A204.1 (cell line): ENCODE results near the gene NOXO1.
A peak's percentile ranks its signal among the peaks of the same experiment; 100 is the strongest.

Experiments
- FAIRE-seq: peaks from 2 replicates; lab custom pipeline; 2012; peaks lifted over from hg19 to GRCh38; lab: Jason Lieb, UNC

The NOXO1 gene

DNA sequence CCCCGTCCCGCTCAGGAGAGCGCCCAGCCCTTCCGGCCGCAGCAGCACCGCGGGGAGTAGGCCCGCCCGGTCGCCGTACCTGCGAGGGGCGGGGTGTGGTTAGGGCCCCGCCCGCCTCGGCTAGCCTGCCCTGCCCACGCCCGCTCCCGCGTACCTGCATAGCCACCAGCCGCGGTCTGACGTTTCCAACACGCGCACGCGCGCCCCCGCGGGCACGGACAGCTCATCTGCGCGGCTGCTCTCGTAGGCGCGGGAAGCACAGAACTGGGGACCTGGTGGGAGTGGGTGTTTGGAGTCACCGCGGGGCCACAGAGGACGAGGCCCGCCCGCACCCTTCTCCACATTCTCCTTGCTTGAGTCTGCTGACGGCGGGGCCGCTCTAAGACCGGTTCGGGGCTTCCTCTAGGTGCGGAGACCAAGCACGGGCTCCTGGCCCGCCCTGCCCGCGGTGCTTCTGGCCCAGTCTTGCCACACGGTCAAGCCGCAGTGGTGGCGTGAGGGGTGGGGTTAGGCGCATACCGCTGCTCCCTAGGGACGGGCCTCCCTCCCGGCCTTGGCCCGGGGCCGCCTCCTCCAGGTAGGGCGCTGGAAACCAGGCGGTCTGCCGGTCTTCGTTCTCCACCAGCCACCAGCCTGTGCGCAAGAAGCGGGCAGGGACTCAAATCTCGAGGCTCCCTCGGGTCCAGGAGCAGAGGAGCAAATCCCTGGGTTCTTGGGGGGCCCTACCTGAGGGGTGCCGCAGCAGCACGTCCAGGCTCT lies 1.8 kb downstream of the NOXO1 start:
- FAIRE-seq = no peak

- FAIRE-seq = no peak
These were observed 2.7 kb downstream of the NOXO1 start for GRCh38 chr16:1978476-1979120.

DNA sequence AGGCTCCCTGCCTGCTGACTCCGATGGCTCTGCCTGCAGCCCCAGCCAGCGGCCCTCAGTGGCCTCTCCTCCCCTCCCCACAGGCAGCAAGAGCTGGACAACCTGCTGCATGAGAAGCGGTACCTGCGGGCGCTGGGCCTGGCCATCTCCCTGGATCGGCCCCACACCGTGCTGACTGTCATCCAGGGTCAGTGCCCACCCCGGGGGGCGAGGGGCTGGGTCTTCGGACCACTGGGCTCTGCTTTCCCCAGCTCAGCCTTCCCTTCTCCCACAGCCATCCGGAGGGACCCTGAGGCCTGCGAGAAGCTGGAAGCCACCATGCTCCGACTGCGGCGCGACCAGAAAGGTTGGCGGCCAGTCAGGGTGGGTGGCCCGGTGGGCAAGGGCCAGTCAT lies 3.4 kb downstream of the NOXO1 start:
- FAIRE-seq = no peak

GRCh38 chr16:1976951-1977874 lies 4.1 kb downstream of the NOXO1 start:
- no peak for FAIRE-seq

DNA sequence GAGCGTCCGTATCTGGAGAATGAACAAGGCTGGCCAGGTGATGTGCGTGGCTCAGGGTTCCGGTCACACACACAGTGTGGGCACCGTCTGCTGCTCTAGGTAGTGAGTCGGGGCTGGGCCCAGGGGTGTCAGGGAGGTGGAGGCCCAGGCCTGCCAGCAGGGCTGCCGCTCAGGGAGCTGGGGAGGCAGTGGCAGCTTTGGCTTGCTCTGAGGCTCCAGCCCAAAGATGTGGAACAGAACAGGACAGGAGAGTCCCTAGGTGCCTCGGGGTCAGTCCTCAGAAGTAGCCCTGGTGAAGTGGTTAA lies 5.1 kb downstream of the NOXO1 start:
- no peak for FAIRE-seq

DNA sequence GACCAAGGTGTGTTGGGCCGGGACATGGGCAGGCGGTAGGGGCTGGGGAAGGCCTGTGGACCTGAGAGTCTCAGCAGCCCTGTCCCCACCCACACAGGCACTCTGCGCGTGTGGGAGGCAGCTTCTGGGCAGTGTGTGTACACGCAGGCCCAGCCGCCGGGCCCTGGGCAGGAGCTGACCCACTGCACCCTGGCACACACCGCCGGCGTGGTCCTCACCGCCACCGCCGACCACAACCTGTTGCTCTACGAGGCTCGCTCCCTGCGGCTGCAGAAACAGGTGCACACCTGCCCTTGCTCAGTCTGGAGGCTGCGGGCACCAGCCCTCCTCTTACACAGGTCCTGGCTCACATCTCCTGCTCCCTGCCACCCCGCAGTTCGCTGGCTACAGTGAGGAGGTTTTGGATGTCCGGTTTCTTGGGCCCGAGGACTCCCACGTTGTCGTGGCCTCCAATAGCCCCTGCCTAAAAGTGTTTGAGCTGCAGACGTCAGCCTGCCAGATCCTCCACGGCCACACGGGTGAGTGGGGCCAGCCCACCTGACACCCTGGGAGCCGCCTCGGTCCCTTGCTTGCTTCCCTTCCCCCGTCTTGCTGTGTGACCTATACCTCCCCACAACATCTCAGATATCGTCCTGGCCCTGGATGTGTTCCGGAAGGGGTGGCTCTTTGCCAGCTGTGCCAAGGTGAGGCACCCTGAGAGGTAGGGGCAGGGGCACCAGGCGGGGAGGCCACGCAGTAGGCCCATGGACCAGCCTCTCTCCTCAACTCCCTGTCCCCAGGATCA lies 5.6 kb downstream of the NOXO1 start:
- FAIRE-seq = no peak

- FAIRE-seq = no peak
These were observed 6.9 kb downstream of the NOXO1 start for GRCh38 chr16:1974157-1975070.

DNA sequence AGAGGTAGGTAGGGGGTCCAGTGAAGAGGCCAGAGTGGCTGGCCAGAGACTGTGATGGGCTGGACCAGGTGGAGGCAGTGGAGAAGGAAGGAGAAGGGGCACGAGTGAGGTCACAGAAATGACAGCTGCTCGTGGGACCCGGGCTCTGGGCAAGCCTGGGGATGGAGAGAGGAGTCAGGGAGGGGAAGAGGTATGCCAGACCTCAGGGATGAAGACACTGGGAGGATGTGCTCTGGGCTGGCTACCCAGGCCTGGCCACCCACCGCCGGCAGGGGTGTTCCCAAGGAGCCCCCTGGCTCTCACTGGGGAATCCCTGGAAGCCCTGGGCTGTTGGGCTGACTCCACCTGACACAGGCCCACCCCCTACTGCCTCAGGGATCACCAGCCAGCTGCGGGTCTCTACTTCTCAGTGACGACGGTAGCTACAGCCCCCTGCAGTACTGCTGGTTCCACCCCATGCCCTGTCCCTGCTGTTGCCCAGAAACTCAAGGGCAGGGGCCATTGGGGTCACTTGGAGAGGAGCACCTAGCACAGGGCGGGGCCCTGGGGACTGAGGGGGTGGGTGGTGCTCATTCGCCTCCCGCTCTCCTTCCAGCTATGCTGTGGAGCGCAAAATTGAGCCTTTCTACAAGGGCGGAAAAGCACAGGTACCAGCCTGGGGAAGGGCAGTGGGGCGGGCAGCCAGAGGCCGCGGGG lies 7.7 kb downstream of the NOXO1 start:
- no peak for FAIRE-seq

DNA sequence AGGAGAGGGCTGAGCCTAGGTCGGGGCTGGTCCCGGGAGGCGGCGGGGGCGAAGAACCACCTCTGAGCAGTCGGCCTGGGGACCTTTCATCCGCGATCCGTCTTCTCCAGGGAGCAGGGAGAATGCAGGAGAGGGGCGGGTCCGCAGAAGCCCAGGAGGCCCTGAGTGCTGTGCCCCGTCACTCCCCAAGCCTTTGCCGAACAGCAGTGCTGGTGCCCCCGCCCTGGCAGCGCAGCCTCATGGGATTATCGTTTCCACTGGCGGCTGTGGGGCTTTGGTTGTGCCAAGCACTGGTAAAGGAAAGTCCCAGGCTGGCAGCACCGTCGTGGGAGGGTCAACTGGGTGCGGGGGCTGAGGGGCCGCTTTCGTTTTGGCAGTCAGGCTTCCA lies 8.8 kb downstream of the NOXO1 start:
- FAIRE-seq = no peak

- FAIRE-seq = peak; percentile 76
These were observed 9.3 kb downstream of the NOXO1 start, which contains the start of gene TBL3 for GRCh38 chr16:1971796-1972489. Gene TBL3 (plus strand): TSS chr16:1972053. CDS start chr16:1972165, 112 bp downstream.

DNA sequence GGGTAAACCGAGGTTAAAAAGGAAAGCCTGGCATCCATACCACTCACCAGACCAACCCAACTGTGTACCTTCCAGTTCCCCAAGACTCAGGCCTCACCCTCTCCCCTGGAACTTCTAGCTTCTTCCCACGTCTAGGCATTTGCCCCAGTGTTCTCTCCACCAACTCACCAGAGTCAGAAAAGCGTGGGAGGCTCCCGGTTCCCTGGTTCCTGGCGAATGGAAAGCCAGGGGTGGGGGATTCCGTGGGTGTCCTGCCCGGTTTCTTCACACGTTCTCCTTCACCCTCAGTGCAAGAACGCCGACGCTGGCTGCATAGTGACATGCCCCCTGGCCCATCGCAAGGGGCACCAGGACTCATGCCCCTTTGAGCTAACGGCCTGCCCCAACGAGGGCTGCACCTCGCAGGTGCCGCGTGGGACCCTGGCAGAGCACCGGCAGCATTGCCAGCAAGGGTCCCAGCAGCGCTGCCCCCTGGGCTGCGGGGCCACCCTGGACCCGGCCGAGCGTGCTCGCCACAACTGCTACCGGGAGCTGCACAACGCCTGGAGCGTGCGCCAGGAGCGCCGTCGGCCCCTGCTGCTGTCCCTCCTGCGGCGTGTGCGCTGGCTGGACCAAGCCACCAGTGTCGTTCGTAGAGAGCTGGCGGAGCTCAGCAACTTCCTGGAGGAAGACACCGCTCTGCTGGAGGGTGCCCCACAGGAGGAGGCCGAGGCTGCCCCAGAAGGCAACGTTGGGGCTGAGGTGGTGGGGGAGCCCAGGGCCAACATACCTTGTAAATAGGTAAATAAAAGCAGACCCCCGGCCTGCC lies 12.9 kb downstream of the NOXO1 start:
- no peak for FAIRE-seq

GRCh38 chr16:1966460-1966859 lies 14.8 kb downstream of the NOXO1 start, which contains the start of gene RNF151:
Gene RNF151 (plus strand): TSS chr16:1966856. CDS start chr16:1966882, 26 bp downstream.
- FAIRE-seq = no peak

GRCh38 chr16:1965396-1966001 lies 15.8 kb downstream of the NOXO1 start:
- FAIRE-seq = no peak

DNA sequence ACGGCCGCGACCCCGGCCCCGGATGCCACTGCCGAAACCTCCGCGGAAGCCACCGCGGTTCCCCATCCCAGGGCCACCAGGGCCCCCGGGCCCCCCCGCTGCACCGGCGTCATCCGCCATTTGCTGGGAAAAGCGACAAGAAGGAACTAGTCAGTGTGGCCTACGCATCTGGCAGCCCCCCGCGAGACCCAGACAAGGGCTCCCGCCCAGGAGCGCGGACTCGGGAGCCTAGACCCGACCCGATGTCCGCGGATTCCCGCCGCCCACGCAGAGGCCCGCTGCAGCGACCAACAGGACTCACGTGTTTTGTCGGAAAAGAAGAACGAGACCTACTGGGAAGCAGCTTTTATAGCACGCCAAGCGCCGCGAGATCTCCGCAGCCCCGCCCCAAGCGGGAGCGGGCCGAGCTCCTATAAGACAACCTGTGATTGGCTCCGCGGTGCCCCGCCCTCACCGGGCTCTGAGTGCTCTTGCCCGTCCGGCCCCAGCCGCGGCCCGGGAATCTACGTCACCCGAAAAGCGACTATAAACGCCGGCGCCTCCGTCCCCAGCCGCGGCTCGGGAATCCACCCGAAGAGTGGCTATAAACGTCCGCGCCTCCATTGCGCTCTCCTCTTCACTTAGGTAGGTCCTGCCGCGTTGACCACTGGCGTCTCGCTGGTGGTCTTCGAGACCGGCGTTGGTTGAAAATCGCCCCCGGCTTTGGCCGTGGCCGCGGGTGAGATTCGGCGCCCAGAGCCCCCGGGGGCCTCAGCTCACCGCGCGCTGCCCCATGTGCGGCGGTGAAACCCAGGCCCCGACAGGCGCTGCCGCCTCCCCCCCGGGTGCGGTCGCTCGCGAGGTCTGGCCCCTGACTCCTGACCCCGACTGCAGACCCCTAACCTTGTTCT lies 16.5 kb downstream of the NOXO1 start, which contains the start of gene RPS2:
TSS of gene RPS2 (minus strand) at position 321 of the 890 bp plus-strand sequence. CDS start at position 120, 201 bp downstream.
- FAIRE-seq = peak; percentile 96

DNA sequence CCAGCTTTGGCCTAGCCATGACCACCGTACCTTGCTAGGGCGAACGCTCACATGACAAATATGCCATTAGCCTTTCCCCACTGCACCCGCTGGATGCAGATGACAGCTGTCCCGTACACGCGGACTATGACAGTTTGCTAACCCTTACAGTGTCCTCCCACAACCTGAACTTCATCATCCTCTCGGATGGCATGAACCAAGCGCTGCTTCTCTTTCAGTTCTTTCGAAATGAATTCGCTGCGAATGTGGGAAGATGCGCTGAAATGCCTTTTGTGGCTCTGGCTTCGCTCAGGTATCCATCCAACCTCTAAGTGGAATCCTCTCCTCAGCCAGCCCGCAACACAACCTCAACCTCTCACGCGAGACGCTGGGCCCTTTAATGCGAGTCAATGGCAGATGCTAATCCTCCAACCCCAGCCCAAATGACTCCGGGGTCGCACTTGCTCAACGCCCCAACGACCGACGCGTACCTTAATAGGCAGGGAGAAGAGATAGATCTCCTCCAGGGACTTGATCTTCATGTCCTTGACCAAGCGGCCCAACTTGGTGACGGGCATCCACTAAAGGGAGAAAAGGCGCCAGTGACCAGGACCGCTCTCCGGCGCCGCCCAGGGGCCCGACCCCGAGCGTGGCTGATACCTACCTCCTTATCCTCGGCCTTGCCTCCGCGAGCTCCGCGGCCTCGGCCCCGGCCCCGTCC lies 17.3 kb downstream of the NOXO1 start:
- no peak for FAIRE-seq
